A204.1 (cell line): ENCODE data around the gene ZNFX1.
"Not testable (repeated sequence)": the region's sequence is repeated elsewhere in the genome, so short reads cannot be mapped to it uniquely, and the experiment has no call there.

Experiments
- FAIRE-seq: peaks from 2 replicates; lab custom pipeline; 2012; peaks lifted over from hg19 to GRCh38; lab: Jason Lieb, UNC

The ZNFX1 gene

DNA sequence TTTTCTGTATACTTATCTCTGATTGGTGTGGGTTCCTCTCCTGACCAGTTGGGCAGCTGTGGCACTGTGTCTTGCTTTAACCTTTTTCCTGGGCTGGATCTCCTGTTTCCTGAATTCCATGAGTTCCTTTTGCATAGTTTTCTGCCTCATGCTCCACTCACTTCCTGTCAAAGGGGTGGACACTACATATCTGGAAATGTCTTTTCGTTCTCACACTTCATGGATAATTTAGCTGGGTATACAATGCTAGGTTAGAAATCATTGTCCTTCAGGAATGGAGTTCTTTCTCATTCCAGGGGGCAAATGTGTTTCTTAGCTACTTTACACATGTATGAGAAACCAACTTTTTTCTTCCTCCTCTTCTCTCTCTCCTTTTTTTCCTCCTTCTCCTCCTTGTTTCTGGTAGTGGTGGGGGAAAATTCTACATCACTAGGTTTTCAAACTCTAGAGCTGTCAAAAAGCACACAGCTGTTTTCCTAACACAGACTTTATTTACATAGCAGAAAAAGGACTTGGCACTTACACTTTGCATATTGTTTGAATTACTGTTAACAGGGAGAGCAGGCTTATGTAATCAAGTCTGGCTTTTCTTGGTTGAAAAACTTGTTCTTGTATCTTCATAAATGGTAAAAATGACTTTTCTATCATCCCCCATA, 67.6 kb downstream of the ZNFX1 start:
- no peak for FAIRE-seq

DNA sequence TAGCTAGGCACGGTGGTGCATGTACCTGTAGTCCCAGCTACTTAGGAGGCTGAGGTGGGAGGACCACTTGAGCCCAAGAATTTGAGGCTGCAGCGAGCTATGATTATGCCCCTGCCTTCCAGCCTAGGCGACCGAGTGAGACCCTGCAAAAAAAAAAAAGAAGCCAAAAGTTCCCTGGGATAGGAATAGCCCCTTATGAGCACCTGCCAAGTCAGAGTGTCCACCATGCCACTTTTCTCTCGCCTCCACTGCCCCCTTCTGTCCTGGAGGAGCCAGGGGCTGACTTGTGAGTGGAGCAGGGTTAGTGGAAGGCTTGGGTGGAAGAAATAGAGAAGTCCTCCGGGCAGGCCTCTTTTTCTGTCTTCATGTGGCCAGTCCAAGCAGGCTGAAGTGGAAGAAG, 70.8 kb downstream of the ZNFX1 start:
- FAIRE-seq: no peak

DNA sequence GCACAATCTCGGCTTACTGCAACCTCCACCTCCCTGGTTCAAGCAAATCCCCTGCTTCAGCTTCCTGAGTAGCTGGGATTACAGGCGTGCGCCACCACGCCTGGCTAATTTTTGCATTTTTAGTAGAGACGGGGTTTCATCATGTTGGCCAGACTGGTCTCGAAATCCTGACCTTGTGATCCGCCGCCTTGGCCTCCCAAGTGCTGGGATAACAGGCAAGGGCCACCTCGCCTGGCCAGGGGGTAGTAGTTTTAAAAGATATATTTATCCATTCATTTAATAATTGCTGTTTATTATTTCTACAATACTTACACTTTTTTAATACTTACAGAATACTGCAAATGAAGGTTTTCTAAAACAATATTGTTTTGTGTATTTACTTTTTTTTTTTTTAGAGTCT, 74.1 kb downstream of the ZNFX1 start:
- no peak for FAIRE-seq

DNA sequence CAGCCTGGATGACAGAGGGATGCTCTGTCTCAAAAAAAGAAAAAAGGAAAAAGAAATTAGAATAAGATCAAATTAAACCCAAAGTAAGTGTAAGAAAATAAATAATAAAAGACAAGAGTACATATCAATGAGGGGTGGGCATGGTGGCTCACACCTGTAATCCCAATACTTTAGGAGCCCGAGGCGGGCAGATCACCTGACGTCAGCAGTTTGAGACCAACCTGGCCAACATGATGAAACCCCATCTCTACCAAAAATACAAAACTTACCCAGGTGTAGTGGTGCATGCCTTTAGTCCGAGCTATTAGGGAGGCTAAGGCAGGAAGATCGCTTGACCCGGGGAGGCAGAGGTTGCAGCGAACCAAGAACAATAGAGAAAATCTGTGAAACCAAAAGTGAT, 74.8 kb downstream of the ZNFX1 start:
- FAIRE-seq: no peak

DNA sequence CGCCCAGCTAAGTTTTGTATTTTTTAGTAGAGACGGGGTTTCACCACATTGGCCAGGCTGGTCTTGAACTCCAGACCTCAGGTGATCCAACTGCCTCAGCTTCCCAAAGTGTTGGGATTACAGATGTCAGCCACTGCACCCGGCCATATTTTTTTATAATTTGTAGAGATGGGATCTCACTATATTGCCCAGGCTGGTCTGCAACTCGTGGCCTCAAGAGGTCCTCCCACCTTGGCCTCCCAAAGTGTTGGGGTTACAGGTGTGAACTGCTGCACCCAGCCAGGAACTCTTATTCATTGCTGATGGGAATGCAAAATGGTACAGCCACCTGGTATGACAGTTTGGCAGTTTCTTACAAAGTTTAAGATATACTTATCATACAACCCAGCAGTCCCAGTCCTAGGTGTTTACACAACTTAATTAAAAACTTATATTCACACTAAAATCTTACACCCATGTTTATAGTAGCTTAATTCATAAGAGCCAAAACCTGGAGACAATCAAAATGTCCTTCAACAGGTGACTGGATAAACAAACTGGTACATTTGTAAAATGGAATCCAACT, 78.0 kb downstream of the ZNFX1 start:
- FAIRE-seq: no peak

DNA sequence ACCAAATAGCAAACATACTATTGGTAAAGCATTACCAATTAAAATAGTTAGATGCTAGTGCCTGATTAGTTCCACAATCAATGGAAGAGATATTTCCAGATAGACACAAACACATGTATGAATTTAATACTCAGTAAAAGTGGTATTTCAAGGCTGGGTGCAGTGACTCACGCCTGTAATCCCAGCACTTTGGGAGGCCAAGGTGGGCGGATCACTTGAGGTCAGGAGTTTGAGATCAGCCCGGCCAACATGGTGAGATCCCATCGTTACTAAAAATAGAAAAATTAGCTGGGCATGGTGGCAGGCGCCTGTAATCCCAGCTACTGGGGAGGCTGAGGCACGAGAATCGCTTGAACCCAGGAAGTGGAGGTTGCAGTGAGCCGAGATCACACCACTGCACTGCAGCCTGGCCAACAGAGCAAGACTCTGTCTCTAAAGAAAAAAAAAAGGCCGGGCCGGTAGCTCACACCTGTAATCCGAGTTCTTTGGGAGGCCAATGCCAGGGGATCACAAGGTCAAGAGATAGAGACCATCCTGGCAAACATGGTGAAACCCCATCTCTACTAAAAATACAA, 84.8 kb downstream of the ZNFX1 start:
- FAIRE-seq: not testable (repeated sequence)
